ENCODE measurements around the gene POU2AF1. TPM values are rescaled to one million over a fixed set of nuclear protein-coding genes. Genes with fewer than 3 reads are reported as not detected.

The POU2AF1 gene
- total RNA-seq, 3 donors from 2014 or later, result 0.16 to 5.6 (median 3.5) TPM

DNA sequence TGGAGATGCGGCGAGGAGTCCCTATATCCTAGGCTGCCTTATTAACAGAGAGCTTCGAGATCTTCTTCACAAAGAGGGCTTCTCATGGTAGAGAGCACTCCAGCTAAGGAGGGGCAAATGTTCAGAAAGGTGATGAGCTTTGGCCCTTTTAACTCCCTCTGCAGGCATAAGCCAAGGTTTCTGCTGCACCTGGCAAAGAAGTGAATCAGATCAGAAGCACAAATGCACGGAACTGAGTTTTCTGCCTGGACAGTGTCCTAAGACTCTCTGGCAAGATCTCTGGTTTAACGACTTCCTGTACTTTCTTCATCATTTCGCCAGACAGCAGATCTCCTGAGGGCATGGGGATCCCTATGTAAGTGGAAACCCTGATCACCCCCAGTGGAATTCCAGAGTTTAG, 43.5 kb downstream of the POU2AF1 start:
- no peak for DNase-seq (ENCODE audit: low spot score in 2 of 2)
- Histone ChIP-seq H3K27ac (no peak overlapping the region), H3K27me3 (no peaks in the 10 kb centered on the region), H3K36me3 (no peaks in the 10 kb centered on the region), H3K4me1 (peaks cover 0 to 8% of the 10 kb centered on the region in 2 donors), H3K4me3 (no peak overlapping the region), H3K9me3 (no peaks in the 10 kb centered on the region)
- TF ChIP-seq, protein P1, sequence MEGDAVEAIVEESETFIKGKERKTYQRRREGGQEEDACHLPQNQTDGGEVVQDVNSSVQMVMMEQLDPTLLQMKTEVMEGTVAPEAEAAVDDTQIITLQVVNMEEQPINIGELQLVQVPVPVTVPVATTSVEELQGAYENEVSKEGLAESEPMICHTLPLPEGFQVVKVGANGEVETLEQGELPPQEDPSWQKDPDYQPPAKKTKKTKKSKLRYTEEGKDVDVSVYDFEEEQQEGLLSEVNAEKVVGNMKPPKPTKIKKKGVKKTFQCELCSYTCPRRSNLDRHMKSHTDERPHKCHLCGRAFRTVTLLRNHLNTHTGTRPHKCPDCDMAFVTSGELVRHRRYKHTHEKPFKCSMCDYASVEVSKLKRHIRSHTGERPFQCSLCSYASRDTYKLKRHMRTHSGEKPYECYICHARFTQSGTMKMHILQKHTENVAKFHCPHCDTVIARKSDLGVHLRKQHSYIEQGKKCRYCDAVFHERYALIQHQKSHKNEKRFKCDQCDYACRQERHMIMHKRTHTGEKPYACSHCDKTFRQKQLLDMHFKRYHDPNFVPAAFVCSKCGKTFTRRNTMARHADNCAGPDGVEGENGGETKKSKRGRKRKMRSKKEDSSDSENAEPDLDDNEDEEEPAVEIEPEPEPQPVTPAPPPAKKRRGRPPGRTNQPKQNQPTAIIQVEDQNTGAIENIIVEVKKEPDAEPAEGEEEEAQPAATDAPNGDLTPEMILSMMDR (IDR thresholded peaks at IDR 0.05), result no peak
- no peak for TF ChIP-seq POLR2AphosphoS5 (IDR thresholded peaks at IDR 0.05)
- intact Hi-C loops (cut with DNase I; ENCODE audit: low total_unique reads), result no loop called here

DNA sequence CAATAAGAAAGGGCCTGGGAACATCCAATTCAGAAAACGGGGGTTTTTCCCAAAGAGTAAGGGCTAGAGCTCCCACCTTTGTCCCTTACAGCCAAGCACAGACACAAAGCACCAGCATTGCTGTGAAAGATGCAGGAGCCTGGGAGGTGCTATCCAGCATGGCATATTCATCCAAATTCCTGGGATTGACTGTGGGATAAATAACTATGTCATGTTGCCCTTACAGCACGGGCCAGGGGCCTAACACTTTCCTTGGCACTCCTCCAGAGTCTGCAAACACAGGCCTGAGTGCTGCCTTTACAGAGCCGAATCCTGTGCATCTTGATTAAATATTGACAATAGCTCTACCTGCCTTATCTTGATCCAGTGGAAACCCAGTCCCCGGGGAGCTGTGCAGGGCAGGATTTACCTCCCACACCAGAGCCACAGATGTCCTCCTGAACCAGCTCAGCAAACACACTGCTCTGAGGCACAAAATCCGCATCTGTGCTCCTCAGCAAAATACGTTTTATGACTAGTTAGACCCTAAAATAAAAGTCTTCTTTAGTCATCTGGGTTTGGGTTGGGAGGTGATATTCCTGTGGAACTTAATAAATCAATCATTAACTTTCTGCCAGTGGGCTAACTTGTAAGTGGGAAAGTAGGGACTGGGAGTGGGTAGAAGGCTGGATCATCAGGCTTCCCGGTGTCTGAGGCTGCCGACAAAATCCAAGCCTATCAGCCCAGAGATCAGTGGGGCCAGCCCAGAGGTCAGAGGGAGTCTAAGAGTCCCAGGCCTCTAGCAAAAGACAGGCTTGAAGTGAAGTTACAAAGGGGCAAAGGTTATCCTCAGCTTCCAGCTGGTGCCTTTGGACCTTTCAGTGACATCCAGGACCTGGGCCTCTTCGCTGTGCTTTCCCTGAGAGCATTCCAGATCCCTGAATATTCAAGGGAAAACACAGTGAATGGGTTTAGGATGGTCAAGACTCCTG, 44.3 kb downstream of the POU2AF1 start:
- TF ChIP-seq POLR2A (IDR thresholded peaks at IDR 0.05), result no peak
- TF ChIP-seq POLR2AphosphoS5 (IDR thresholded peaks at IDR 0.05), result no peak
- TF ChIP-seq, protein P1 (IDR thresholded peaks at IDR 0.05), result no peak
- DNase-seq (ENCODE audit: low spot score in 2 of 2), result no peak
- H3K27ac ChIP-seq, result no peak overlapping the region
- intact Hi-C loops (cut with DNase I; ENCODE audit: low total_unique reads), result no loop called here
- no peak overlapping the region for H3K4me3 ChIP-seq
- H3K9me3 ChIP-seq, result no peaks in the 10 kb centered on the region
- no peaks in the 10 kb centered on the region for H3K27me3 ChIP-seq
- H3K36me3 ChIP-seq, result no peaks in the 10 kb centered on the region
- peaks cover 0 to 13% of the 10 kb centered on the region in 2 donors for H3K4me1 ChIP-seq

- H3K27ac ChIP-seq, result peak overlapping the region in 1 of 2 donors; percentile 12
- H3K4me1 ChIP-seq, result peaks cover 2 to 13% of the 10 kb centered on the region in 2 donors
- DNase-seq (ENCODE audit: low spot score in 2 of 2), result no peak
Measured at GRCh38 chr11:111331711-111332479, 47.2 kb downstream of the POU2AF1 start.

DNA sequence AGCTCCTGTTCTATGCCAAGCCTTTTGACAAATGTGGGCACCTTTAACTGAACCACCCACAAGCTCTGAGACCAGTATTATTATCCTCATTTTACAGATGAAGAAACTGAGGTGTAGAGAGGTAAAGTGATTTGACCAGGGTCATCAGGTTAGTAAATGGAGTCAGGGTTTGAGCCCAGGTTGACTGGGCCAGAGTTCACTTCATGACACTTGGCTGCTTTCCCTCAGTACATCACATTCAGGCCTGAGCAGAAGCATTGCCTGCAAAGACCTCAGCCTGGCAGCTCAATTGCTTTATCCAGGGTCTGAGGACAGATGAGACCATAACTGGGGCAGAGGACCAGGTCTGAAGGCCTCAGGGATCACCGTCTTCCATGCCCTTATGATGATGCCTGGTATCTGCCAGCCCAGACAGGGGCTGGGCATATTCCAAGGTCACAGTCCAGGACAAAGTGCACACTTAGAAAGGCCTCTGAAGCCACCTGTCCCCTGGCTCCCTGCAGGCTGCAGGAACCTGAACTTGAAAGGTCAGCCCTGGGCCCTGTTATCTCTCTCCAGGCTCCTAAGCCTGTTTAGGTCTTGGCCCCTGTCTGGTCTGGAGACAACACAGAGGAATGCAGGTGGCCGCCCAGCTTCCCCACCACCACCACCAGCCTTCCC, 48.7 kb downstream of the POU2AF1 start:
- no peaks in the 10 kb centered on the region for H3K27me3 ChIP-seq
- no peaks in the 10 kb centered on the region for H3K36me3 ChIP-seq
- peak overlapping the region; percentile 59 to 67 for H3K27ac ChIP-seq
- TF ChIP-seq, protein P1 (IDR thresholded peaks at IDR 0.05), result no peak
- TF ChIP-seq POLR2A (IDR thresholded peaks at IDR 0.05), result no peak
- TF ChIP-seq POLR2AphosphoS5 (IDR thresholded peaks at IDR 0.05), result no peak
- no peak overlapping the region for H3K4me3 ChIP-seq
- no peaks in the 10 kb centered on the region for H3K9me3 ChIP-seq
- intact Hi-C loops (cut with DNase I; ENCODE audit: low total_unique reads), result no loop called here
- peaks cover 6 to 11% of the 10 kb centered on the region in 2 donors for H3K4me1 ChIP-seq
- no peak for DNase-seq (ENCODE audit: low spot score in 2 of 2)

More at GRCh38 chr11:111331711-111332479, 47.2 kb downstream of the POU2AF1 start:
- Histone ChIP-seq H3K9me3 (no peaks in the 10 kb centered on the region), H3K27me3 (no peaks in the 10 kb centered on the region), H3K36me3 (no peaks in the 10 kb centered on the region), H3K4me3 (no peak overlapping the region)
- TF ChIP-seq POLR2A (IDR thresholded peaks at IDR 0.05), result no peak
- TF ChIP-seq, protein P1 (IDR thresholded peaks at IDR 0.05), result no peak
- no peak for TF ChIP-seq POLR2AphosphoS5 (IDR thresholded peaks at IDR 0.05)
- intact Hi-C loops (cut with DNase I; ENCODE audit: low total_unique reads), result no loop called here

Data from breast epithelium (tissue), 4 donors.